DOHH2 (cell line): Measurements from ENCODE around the gene GBF1.

Experiments
- H3F3A ChIP-seq: fragments of 200-600 bp; sonication (generic), shearing (Covaris generic); 2 replicates; pipeline ENCODE4 v1.6.0; 2016; ENCODE audit warnings: antibody characterized with exemption, mild to moderate bottlenecking; ENCODE audit not compliant: control insufficient read depth, insufficient read depth
- H3K27ac ChIP-seq: fragments of 200-600 bp; sonication (generic); 2 replicates; pipeline ENCODE4 v1.5.1; 2014; ENCODE audit warnings: low read depth, mild to moderate bottlenecking, low read length, moderate library complexity
- H3K27me3 ChIP-seq: fragments of 200-600 bp; sonication (generic); 2 replicates; pipeline ENCODE4 v1.6.1; 2014; ENCODE audit warnings: mild to moderate bottlenecking, low read length, mixed read lengths; ENCODE audit not compliant: control insufficient read depth
- H3K36me3 ChIP-seq: fragments of 200-600 bp; sonication (generic); 2 replicates; pipeline ENCODE4 v1.6.1; 2014; ENCODE audit warnings: mild to moderate bottlenecking, low read length, moderate library complexity, mixed read lengths; ENCODE audit not compliant: control insufficient read depth
- H3K4me1 ChIP-seq: fragments of 200-600 bp; sonication (generic); 2 replicates; pipeline ENCODE4 v1.6.1; 2014; ENCODE audit warnings: mild to moderate bottlenecking, low read length, mixed read lengths; ENCODE audit not compliant: control insufficient read depth
- H3K4me2 ChIP-seq: fragments of 200-600 bp; sonication (generic); 2 replicates; pipeline ENCODE4 v1.6.0; 2014; ENCODE audit warnings: mild to moderate bottlenecking, low read length, moderate library complexity
- H3K4me3 ChIP-seq: fragments of 200-600 bp; sonication (generic); 2 replicates; pipeline ENCODE4 v1.5.1; 2014; ENCODE audit warnings: mild to moderate bottlenecking, low read length, mixed read lengths
- H3K79me2 ChIP-seq: fragments of 200-600 bp; sonication (generic); 2 replicates; pipeline ENCODE4 v1.6.1; 2014; ENCODE audit warnings: mild to moderate bottlenecking, low read length, mixed read lengths; ENCODE audit not compliant: control insufficient read depth
- H3K9me2 ChIP-seq: fragments of 200-600 bp; sonication (generic); replicated peaks from 2 replicates; pipeline ENCODE4 v1.6.1; 2014; ENCODE audit warnings: mild to moderate bottlenecking, low read length, mixed read lengths; ENCODE audit not compliant: control insufficient read depth
- H3K9me3 ChIP-seq: fragments of 200-600 bp; sonication (generic); 2 replicates; pipeline ENCODE4 v1.6.1; 2014; ENCODE audit warnings: antibody characterized with exemption, low read length, mixed read lengths; ENCODE audit not compliant: control insufficient read depth, insufficient read depth
- H4K20me1 ChIP-seq: fragments of 200-600 bp; sonication (generic); 2 replicates; pipeline ENCODE4 v1.6.0; 2014; ENCODE audit warnings: low read depth, mild to moderate bottlenecking, antibody characterized with exemption, low read length, moderate library complexity; ENCODE audit not compliant: control insufficient read depth, insufficient read depth
- CTCF ChIP-seq: fragments of 200-600 bp; sonication (generic); IDR thresholded peaks from one replicate; pipeline ENCODE4 v1.5.1; 2014; ENCODE audit warnings: antibody characterized with exemption, mild to moderate bottlenecking, low read depth, low read length; ENCODE audit not compliant: poor library complexity, severe bottlenecking
- EZH2phosphoT487 ChIP-seq: fragments of 200-600 bp; sonication (generic); IDR thresholded peaks from 2 replicates; pipeline ENCODE4 v1.6.1; 2017; ENCODE audit warnings: borderline replicate concordance, mild to moderate bottlenecking, antibody characterized with exemption, low read length, moderate library complexity, mixed read lengths

The GBF1 gene

GRCh38 chr10:102227050-102227449, 18.3 kb upstream of the GBF1 start:
- H3K79me2 ChIP-seq, result no peaks in the 10 kb centered on the region
- no peaks in the 10 kb centered on the region for H3F3A ChIP-seq
- no peak overlapping the region for H3K4me2 ChIP-seq
- H3K27me3 ChIP-seq, result peaks cover 41% of the 10 kb centered on the region
- no peaks in the 10 kb centered on the region for H3K9me3 ChIP-seq
- no peaks in the 10 kb centered on the region for H3K9me2 ChIP-seq
- TF ChIP-seq CTCF (no peak), EZH2phosphoT487 (no peak)
- no peak overlapping the region for H3K4me3 ChIP-seq
- no peaks in the 10 kb centered on the region for H3K36me3 ChIP-seq
- peaks cover 28% of the 10 kb centered on the region for H3K4me1 ChIP-seq
- H3K27ac ChIP-seq, result no peak overlapping the region
- no peaks in the 10 kb centered on the region for H4K20me1 ChIP-seq

- Histone ChIP-seq H3K9me3 (no peaks in the 10 kb centered on the region), H3K4me1 (peaks cover 28% of the 10 kb centered on the region), H3K4me3 (peak overlapping the region; percentile 60), H3K27ac (no peak overlapping the region), H3K27me3 (peaks cover 46% of the 10 kb centered on the region), H3F3A (0 out of 2 replicates have a peak, but pooled peaks cover 5% of the 10 kb centered on the region), H3K36me3 (no peaks in the 10 kb centered on the region), H4K20me1 (no peaks in the 10 kb centered on the region), H3K79me2 (no peaks in the 10 kb centered on the region), H3K4me2 (peak overlapping the region; percentile 82), H3K9me2 (no peaks in the 10 kb centered on the region)
- TF ChIP-seq EZH2phosphoT487, result no peak
- peak; percentile 95 for TF ChIP-seq CTCF
These were observed 15.5 kb upstream of the GBF1 start for GRCh38 chr10:102229810-102230263.

- Histone ChIP-seq H3K9me3 (no peaks in the 10 kb centered on the region), H3K4me2 (peak overlapping the region; percentile 82), H4K20me1 (no peaks in the 10 kb centered on the region), H3K4me1 (peaks cover 28% of the 10 kb centered on the region), H3K4me3 (peak overlapping the region; percentile 60), H3K36me3 (no peaks in the 10 kb centered on the region), H3K27ac (no peak overlapping the region), H3K27me3 (peaks cover 46% of the 10 kb centered on the region), H3K9me2 (no peaks in the 10 kb centered on the region), H3F3A (0 out of 2 replicates have a peak, but pooled peaks cover 5% of the 10 kb centered on the region), H3K79me2 (no peaks in the 10 kb centered on the region)
- TF ChIP-seq CTCF (no peak), EZH2phosphoT487 (0 out of 2 replicates have a peak, but pooled peaks have one; percentile 30)
These were observed 15.0 kb upstream of the GBF1 start for GRCh38 chr10:102230264-102230860.
